Loucy (cell line): ENCODE data around the gene PPME1.

Experiments used
- H2AFZ ChIP-seq: fragments of 200-600 bp; sonication (generic); 2 replicates; pipeline ENCODE4 v1.6.0; 2016; ENCODE audit warnings: antibody characterized with exemption, mild to moderate bottlenecking, low read length, moderate library complexity
- H3F3A ChIP-seq: fragments of 200-600 bp; 2 replicates; pipeline ENCODE4 v1.6.0; 2016; ENCODE audit warnings: antibody characterized with exemption, low read depth, mild to moderate bottlenecking
- H3K27me3 ChIP-seq: fragments of 200-600 bp; sonication (generic); 2 replicates; pipeline ENCODE4 v1.6.1; 2014; ENCODE audit warnings: low read length, mild to moderate bottlenecking; ENCODE audit not compliant: insufficient read depth, poor library complexity, severe bottlenecking
- H3K36me3 ChIP-seq: fragments of 200-600 bp; sonication (generic); 2 replicates; pipeline ENCODE4 v1.6.1; 2016; ENCODE audit warnings: low read length; ENCODE audit not compliant: insufficient read depth
- H3K4me1 ChIP-seq: fragments of 200-600 bp; sonication (generic); 2 replicates; pipeline ENCODE4 v1.5.1; 2014; ENCODE audit warnings: low read length, mild to moderate bottlenecking; ENCODE audit not compliant: insufficient read depth, poor library complexity, severe bottlenecking
- H3K4me2 ChIP-seq: fragments of 200-600 bp; sonication (generic); 2 replicates; pipeline ENCODE4 v1.6.0; 2014; ENCODE audit warnings: antibody characterized with exemption, low read length, low read depth, mild to moderate bottlenecking; ENCODE audit not compliant: poor library complexity, severe bottlenecking
- H3K4me3 ChIP-seq: fragments of 200-600 bp; sonication (generic); 2 replicates; pipeline ENCODE4 v1.5.1; 2014; ENCODE audit warnings: low read length, mild to moderate bottlenecking, mixed read lengths; ENCODE audit not compliant: poor library complexity, severe bottlenecking
- H3K79me2 ChIP-seq: fragments of 200-600 bp; sonication (generic); 2 replicates; pipeline ENCODE4 v1.6.1; 2014; ENCODE audit warnings: low read length; ENCODE audit not compliant: insufficient read depth
- H3K9ac ChIP-seq: fragments of 200-600 bp; sonication (generic); 2 replicates; pipeline ENCODE4 v1.6.0; 2014; ENCODE audit warnings: mild to moderate bottlenecking, low read depth, low read length, moderate library complexity; ENCODE audit not compliant: poor library complexity, severe bottlenecking
- H3K9me2 ChIP-seq: fragments of 200-600 bp; sonication (generic); replicated peaks from 2 replicates; pipeline ENCODE4 v1.6.1; 2016; ENCODE audit warnings: low read depth, low read length, mixed read lengths
- H3K9me3 ChIP-seq: fragments of 200-600 bp; sonication (generic); 2 replicates; pipeline ENCODE4 v1.6.1; 2014; ENCODE audit warnings: mild to moderate bottlenecking, antibody characterized with exemption, low read length, low read depth; ENCODE audit not compliant: insufficient read depth
- H4K20me1 ChIP-seq: fragments of 200-600 bp; sonication (generic); 2 replicates; pipeline ENCODE4 v1.6.0; 2014; ENCODE audit warnings: antibody characterized with exemption, low read length, mild to moderate bottlenecking; ENCODE audit not compliant: insufficient read depth, poor library complexity, severe bottlenecking
- EZH2phosphoT487 ChIP-seq: fragments of 200-600 bp; IDR thresholded peaks from 2 replicates; pipeline ENCODE4 v1.6.1; 2018; ENCODE audit warnings: antibody characterized with exemption, mild to moderate bottlenecking, moderate library complexity, borderline replicate concordance
- TF ChIP-seq, protein P1 (sequence below): fragments of 200-600 bp; sonication (generic); conservative IDR thresholded peaks from 2 replicates; pipeline ENCODE4 v1.5.1; 2014; ENCODE audit warnings: mild to moderate bottlenecking, antibody characterized with exemption, low read length

The PPME1 gene

DNA sequence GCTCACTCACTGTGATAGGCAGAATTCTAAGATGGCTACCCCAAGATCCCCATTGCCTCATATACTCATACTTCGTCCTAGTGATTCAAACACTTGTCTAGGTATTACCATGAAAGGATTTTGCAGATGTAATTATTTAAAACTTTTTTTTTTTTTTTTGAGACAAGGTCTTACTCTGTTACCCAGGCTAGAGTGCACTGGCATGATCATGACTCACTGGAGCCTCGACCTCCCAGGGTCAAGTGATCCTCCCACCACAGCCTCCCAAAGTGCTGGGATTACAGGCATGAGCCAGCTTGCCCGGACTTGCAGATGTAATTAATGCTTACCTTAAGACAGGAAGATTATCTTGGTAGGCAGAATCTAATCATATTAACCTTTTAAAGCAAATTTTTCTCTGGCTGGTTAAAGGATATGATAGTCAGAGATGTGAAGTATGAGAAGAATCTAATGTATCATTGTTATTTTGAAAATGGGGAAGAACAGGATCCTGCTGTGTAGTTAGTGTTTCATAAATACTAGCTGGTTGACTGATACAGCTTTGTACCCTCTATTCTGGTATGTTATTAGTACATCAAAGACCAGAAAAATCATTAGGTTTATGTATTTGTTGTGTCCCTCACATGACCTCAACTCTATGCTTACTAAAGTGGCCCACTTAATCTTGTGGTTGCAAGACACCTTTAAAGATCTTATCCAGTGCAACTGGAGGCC lies 35.8 kb upstream of the PPME1 start:
- Histone ChIP-seq H3K4me3 (no peak overlapping the region), H3K27me3 (no peaks in the 10 kb centered on the region), H3K36me3 (peaks cover 52% of the 10 kb centered on the region; the same call in 1 of the 2 replicates), H3K79me2 (no peaks in the 10 kb centered on the region), H4K20me1 (no peaks in the 10 kb centered on the region), H3K9me3 (no peaks in the 10 kb centered on the region), H2AFZ (no peak overlapping the region), H3K9me2 (no peaks in the 10 kb centered on the region), H3K4me2 (no peak overlapping the region), H3F3A (no peaks in the 10 kb centered on the region), H3K4me1 (no peaks in the 10 kb centered on the region), H3K9ac (no peak overlapping the region)
- TF ChIP-seq, protein P1, sequence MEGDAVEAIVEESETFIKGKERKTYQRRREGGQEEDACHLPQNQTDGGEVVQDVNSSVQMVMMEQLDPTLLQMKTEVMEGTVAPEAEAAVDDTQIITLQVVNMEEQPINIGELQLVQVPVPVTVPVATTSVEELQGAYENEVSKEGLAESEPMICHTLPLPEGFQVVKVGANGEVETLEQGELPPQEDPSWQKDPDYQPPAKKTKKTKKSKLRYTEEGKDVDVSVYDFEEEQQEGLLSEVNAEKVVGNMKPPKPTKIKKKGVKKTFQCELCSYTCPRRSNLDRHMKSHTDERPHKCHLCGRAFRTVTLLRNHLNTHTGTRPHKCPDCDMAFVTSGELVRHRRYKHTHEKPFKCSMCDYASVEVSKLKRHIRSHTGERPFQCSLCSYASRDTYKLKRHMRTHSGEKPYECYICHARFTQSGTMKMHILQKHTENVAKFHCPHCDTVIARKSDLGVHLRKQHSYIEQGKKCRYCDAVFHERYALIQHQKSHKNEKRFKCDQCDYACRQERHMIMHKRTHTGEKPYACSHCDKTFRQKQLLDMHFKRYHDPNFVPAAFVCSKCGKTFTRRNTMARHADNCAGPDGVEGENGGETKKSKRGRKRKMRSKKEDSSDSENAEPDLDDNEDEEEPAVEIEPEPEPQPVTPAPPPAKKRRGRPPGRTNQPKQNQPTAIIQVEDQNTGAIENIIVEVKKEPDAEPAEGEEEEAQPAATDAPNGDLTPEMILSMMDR: no peak
- no peak for TF ChIP-seq EZH2phosphoT487

DNA sequence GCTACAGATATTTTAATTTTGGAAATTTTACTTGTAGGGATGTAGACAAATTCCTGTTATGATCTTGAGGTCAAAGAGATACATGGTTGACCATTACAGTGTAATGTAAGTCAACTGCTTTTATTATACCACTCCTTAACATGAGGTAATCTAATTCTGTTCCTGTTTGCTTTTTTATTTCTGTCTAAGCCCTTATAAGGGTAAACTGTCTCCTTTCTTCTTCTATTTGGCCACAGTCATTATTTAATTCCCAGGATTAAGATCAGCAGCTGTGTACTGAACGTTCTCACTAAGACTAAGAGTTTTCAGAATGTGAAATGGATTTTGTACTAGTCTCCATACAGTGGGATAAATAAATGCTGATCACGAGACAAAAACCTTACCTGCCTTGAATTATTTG lies 33.1 kb upstream of the PPME1 start:
- Histone ChIP-seq H3K79me2 (no peaks in the 10 kb centered on the region), H3K4me2 (no peak overlapping the region), H3K4me3 (no peak overlapping the region), H4K20me1 (no peaks in the 10 kb centered on the region), H3K9me3 (no peaks in the 10 kb centered on the region), H3K9me2 (no peaks in the 10 kb centered on the region), H3K27me3 (no peaks in the 10 kb centered on the region), H2AFZ (no peak overlapping the region), H3K4me1 (no peaks in the 10 kb centered on the region), H3K9ac (no peak overlapping the region), H3F3A (no peaks in the 10 kb centered on the region), H3K36me3 (peaks cover 38% of the 10 kb centered on the region; the same call in 1 of the 2 replicates)
- no peak for TF ChIP-seq EZH2phosphoT487
- TF ChIP-seq, protein P1: no peak

DNA sequence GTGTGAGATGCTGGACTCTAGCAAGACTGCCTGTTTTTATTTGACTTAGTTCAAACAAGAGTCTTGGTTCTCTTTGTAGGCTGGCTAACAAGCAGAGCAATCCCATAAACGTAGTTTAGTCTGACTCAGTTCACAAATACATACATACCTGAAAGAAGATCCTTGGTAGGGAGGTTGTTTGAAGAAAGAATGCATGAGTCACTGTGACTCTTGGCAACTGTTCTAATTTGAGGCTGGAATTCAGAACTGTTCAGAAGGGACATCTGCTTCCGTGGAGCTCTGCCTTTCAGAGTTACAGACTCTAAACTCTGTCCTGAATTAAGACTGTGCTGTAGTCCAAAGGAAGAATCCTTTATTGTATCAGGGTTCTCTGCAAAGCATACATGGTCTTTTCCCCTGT lies 32.5 kb upstream of the PPME1 start:
- Histone ChIP-seq H2AFZ (no peak overlapping the region), H3K4me1 (no peaks in the 10 kb centered on the region), H3K36me3 (peaks cover 33% of the 10 kb centered on the region; the same call in 1 of the 2 replicates)

More for the DNA sequence above, 32.5 kb upstream of the PPME1 start:
- H3F3A ChIP-seq: no peaks in the 10 kb centered on the region
- no peak for TF ChIP-seq EZH2phosphoT487
- TF ChIP-seq, protein P1: no peak
- H3K9me3 ChIP-seq: no peaks in the 10 kb centered on the region
- H3K9ac ChIP-seq: no peak overlapping the region
- H4K20me1 ChIP-seq: no peaks in the 10 kb centered on the region
- no peak overlapping the region for H3K4me2 ChIP-seq
- H3K9me2 ChIP-seq: no peaks in the 10 kb centered on the region
- H3K79me2 ChIP-seq: no peaks in the 10 kb centered on the region
- no peak overlapping the region for H3K4me3 ChIP-seq
- H3K27me3 ChIP-seq: no peaks in the 10 kb centered on the region
